ENCODE data around the gene SLC37A1.

The SLC37A1 gene

DNA sequence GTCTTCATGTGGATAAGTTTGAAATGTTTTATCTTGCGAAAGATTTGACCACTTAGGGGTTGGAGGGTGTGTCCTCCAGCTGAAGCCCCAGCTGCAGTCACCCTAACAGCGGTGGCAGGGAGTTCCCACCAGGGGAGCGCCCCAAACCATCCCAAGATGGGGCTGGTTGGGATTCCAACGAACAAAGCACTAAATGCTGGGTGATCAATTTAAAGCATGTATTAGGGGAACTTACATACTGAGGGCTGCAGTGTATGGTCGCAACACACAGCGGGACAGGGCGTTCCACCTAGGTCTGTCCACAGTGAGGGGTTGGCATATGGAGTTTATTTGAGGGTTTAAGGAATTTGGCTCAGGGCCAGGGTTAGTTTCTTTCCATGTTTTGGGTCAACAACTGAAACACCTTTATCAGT is 26.3 kb downstream of the SLC37A1 start:
- H3K36me3 ChIP-seq (ENCODE audit: insufficient read depth, low read length) = peaks cover 98% of the 10 kb centered on the region
- TF ChIP-seq EZH2phosphoT487 (IDR thresholded peaks at IDR 0.05; ENCODE audit: borderline replicate concordance) = no peak
- TF ChIP-seq, protein P1, sequence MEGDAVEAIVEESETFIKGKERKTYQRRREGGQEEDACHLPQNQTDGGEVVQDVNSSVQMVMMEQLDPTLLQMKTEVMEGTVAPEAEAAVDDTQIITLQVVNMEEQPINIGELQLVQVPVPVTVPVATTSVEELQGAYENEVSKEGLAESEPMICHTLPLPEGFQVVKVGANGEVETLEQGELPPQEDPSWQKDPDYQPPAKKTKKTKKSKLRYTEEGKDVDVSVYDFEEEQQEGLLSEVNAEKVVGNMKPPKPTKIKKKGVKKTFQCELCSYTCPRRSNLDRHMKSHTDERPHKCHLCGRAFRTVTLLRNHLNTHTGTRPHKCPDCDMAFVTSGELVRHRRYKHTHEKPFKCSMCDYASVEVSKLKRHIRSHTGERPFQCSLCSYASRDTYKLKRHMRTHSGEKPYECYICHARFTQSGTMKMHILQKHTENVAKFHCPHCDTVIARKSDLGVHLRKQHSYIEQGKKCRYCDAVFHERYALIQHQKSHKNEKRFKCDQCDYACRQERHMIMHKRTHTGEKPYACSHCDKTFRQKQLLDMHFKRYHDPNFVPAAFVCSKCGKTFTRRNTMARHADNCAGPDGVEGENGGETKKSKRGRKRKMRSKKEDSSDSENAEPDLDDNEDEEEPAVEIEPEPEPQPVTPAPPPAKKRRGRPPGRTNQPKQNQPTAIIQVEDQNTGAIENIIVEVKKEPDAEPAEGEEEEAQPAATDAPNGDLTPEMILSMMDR (conservative IDR thresholded peaks at IDR 0.05; ENCODE audit: low read length) = peak; percentile 51
- no peaks in the 10 kb centered on the region for H3K9me3 ChIP-seq (ENCODE audit: insufficient read depth, low read depth, low read length)
- H3K4me1 ChIP-seq (ENCODE audit: insufficient read depth, low read length, poor library complexity, severe bottlenecking) = peaks cover 6% of the 10 kb centered on the region
- H3K9me2 ChIP-seq (replicated peaks; ENCODE audit: low read depth, low read length) = no peaks in the 10 kb centered on the region
- no peak overlapping the region for H3K4me2 ChIP-seq (ENCODE audit: low read depth, low read length, poor library complexity, severe bottlenecking)
- no peak overlapping the region for H3K9ac ChIP-seq (ENCODE audit: low read depth, low read length, poor library complexity, severe bottlenecking)
- no peaks in the 10 kb centered on the region for H3K27me3 ChIP-seq (ENCODE audit: insufficient read depth, low read length, poor library complexity, severe bottlenecking)
- H3F3A ChIP-seq (ENCODE audit: low read depth) = no peaks in the 10 kb centered on the region
- H4K20me1 ChIP-seq (ENCODE audit: insufficient read depth, low read length, poor library complexity, severe bottlenecking) = peaks cover 3% of the 10 kb centered on the region
- peaks cover 14% of the 10 kb centered on the region; the same call in 1 of the 2 replicates for H3K79me2 ChIP-seq (ENCODE audit: insufficient read depth, low read length)
- H3K4me3 ChIP-seq (ENCODE audit: low read length, poor library complexity, severe bottlenecking) = no peak overlapping the region
- no peak overlapping the region for H2AFZ ChIP-seq (ENCODE audit: low read length)

DNA sequence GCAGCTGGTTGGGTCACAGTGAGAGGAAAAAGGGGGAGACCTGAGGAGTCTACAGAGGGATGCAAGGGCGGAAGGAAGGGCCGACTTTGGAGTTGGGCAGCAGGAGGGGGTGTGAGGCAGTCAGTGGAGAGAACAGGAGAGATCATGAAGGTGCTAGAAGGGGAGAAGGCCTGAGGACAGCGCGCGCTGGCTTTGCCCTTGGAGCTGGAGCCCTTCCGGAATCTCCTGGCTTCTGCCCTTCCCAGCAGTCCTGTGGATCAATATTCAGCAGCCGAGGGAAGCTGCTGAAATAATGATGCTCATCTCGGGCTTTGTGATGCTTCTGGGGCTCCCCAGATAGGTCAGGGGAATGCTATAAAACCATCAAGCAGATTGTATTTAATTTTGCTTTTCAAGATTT is 26.7 kb downstream of the SLC37A1 start:
- TF ChIP-seq, protein P1 (conservative IDR thresholded peaks at IDR 0.05; ENCODE audit: low read length) = no peak
- TF ChIP-seq EZH2phosphoT487 (IDR thresholded peaks at IDR 0.05; ENCODE audit: borderline replicate concordance) = no peak
- no peak overlapping the region for H3K4me2 ChIP-seq (ENCODE audit: low read depth, low read length, poor library complexity, severe bottlenecking)
- H2AFZ ChIP-seq (ENCODE audit: low read length) = no peak overlapping the region
- H3K9me2 ChIP-seq (replicated peaks; ENCODE audit: low read depth, low read length) = no peaks in the 10 kb centered on the region
- peaks cover 14% of the 10 kb centered on the region; the same call in 1 of the 2 replicates for H3K79me2 ChIP-seq (ENCODE audit: insufficient read depth, low read length)
- peaks cover 6% of the 10 kb centered on the region for H3K4me1 ChIP-seq (ENCODE audit: insufficient read depth, low read length, poor library complexity, severe bottlenecking)
- H3K27me3 ChIP-seq (ENCODE audit: insufficient read depth, low read length, poor library complexity, severe bottlenecking) = no peaks in the 10 kb centered on the region
- H3K4me3 ChIP-seq (ENCODE audit: low read length, poor library complexity, severe bottlenecking) = no peak overlapping the region
- H3K36me3 ChIP-seq (ENCODE audit: insufficient read depth, low read length) = peaks cover 98% of the 10 kb centered on the region
- no peaks in the 10 kb centered on the region for H3F3A ChIP-seq (ENCODE audit: low read depth)
- H3K9me3 ChIP-seq (ENCODE audit: insufficient read depth, low read depth, low read length) = no peaks in the 10 kb centered on the region
- H4K20me1 ChIP-seq (ENCODE audit: insufficient read depth, low read length, poor library complexity, severe bottlenecking) = peaks cover 3% of the 10 kb centered on the region
- H3K9ac ChIP-seq (ENCODE audit: low read depth, low read length, poor library complexity, severe bottlenecking) = no peak overlapping the region

DNA sequence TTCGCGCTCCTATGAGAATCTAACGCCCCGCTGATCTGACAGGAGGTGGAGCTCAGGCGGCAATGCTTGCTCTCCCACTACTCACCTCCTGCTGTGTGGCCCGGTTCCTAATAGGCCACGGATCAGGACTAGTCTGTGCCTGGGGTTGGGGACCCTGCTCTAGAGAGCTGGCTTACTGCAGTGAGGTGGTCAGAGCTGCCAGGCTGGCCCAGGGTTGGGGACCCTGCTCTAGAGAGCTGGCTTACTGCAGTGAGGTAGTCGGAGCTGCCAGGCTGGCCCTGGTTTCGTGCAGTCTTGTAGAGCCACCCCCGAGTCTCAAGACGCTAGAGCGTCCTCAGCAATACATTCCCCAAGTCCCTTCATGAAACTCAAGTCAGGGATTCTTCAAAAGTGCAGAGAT is 27.5 kb downstream of the SLC37A1 start:
- TF ChIP-seq EZH2phosphoT487 (IDR thresholded peaks at IDR 0.05; ENCODE audit: borderline replicate concordance) = no peak
- TF ChIP-seq, protein P1 (conservative IDR thresholded peaks at IDR 0.05; ENCODE audit: low read length) = no peak
- Histone ChIP-seq H3K4me2 (ENCODE audit: low read depth, low read length, poor library complexity, severe bottlenecking) (no peak overlapping the region), H3K4me3 (ENCODE audit: low read length, poor library complexity, severe bottlenecking) (no peak overlapping the region), H3K36me3 (ENCODE audit: insufficient read depth, low read length) (peaks cover 98% of the 10 kb centered on the region; the same call in 1 of the 2 replicates), H3K9ac (ENCODE audit: low read depth, low read length, poor library complexity, severe bottlenecking) (no peak overlapping the region), H2AFZ (ENCODE audit: low read length) (no peak overlapping the region), H3K4me1 (ENCODE audit: insufficient read depth, low read length, poor library complexity, severe bottlenecking) (no peaks in the 10 kb centered on the region), H3K79me2 (ENCODE audit: insufficient read depth, low read length) (peaks cover 7% of the 10 kb centered on the region; the same call in 1 of the 2 replicates), H3K9me3 (ENCODE audit: insufficient read depth, low read depth, low read length) (no peaks in the 10 kb centered on the region), H4K20me1 (ENCODE audit: insufficient read depth, low read length, poor library complexity, severe bottlenecking) (peaks cover 3% of the 10 kb centered on the region), H3F3A (ENCODE audit: low read depth) (no peaks in the 10 kb centered on the region), H3K27me3 (ENCODE audit: insufficient read depth, low read length, poor library complexity, severe bottlenecking) (no peaks in the 10 kb centered on the region), H3K9me2 (replicated peaks; ENCODE audit: low read depth, low read length) (no peaks in the 10 kb centered on the region)

Data from Loucy (cell line).